ENCODE measurements around the gene POLR2C. TPM values are rescaled to one million over a fixed set of nuclear protein-coding genes. Genes with fewer than 3 reads are reported as not detected.

The POLR2C gene
- total RNA-seq, 2 experiments from 2014 or later = 52.3 to 101 TPM

- no peaks in the 10 kb centered on the region for H3K9me2 ChIP-seq (ENCODE audit: insufficient read depth, low read length)
- no peaks in the 10 kb centered on the region for H3K79me2 ChIP-seq (ENCODE audit: insufficient read depth, low read depth, low read length)
- no peak for TF ChIP-seq CTCF (conservative IDR thresholded peaks at IDR 0.05; ENCODE audit: low read length)
- TF ChIP-seq EZH2phosphoT487 (IDR thresholded peaks at IDR 0.05; ENCODE audit: borderline replicate concordance, low read depth, low read length) = no peak
- H3K9me3 ChIP-seq (ENCODE audit: low read length) = no peaks in the 10 kb centered on the region
- no peak overlapping the region for H3K4me2 ChIP-seq (ENCODE audit: low read length)
- ChIA-PET POLR2A (interaction anchor here (1.2 kb wide), 1 partner anchor 8 kb away, joined by 6 read pairs; no protein-coding TSS in a partner anchor), CTCF (ENCODE audit: unreplicated experiment) (interaction anchor here (0.5 kb wide), 1 partner anchor 171 kb away, joined by 3 read pairs; no protein-coding TSS in a partner anchor)
- no peaks in the 10 kb centered on the region for H3K4me1 ChIP-seq (ENCODE audit: insufficient read depth, low read length, poor library complexity, severe bottlenecking)
- no peak overlapping the region for H3K27ac ChIP-seq (ENCODE audit: low read depth, low read length, poor library complexity, severe bottlenecking)
- BruUV-seq (replicated peaks) = no TSS peak
- intact Hi-C loops (cut with micrococcal nuclease; ENCODE audit: unreplicated experiment) = loop anchor here (5.0 kb wide), 1 partner anchor 38 kb away; no protein-coding TSS in a partner anchor
- H3K36me3 ChIP-seq (ENCODE audit: insufficient read depth, low read length) = no peaks in the 10 kb centered on the region
- H2AFZ ChIP-seq (ENCODE audit: low read length) = no peak overlapping the region
- no peaks in the 10 kb centered on the region for H4K20me1 ChIP-seq (ENCODE audit: insufficient read depth, low read length)
- no peak overlapping the region for H3K4me3 ChIP-seq (ENCODE audit: low read depth, low read length, poor library complexity, severe bottlenecking)
- DNase-seq (ENCODE audit: low spot score) = no peak
These were observed 52.5 kb downstream of the POLR2C start for GRCh38 chr16:57514791-57515600.

- POLR2A ChIA-PET = interaction anchor here (0.6 kb wide), 2 partner anchors 42 to 1008 kb away, joined by 3 read pairs; no protein-coding TSS in a partner anchor
- Histone ChIP-seq H4K20me1 (ENCODE audit: insufficient read depth, low read length) (no peaks in the 10 kb centered on the region), H3K4me1 (ENCODE audit: insufficient read depth, low read length, poor library complexity, severe bottlenecking) (no peaks in the 10 kb centered on the region), H3K36me3 (ENCODE audit: insufficient read depth, low read length) (no peaks in the 10 kb centered on the region), H3K4me3 (ENCODE audit: low read depth, low read length, poor library complexity, severe bottlenecking) (no peak overlapping the region), H3K27ac (ENCODE audit: low read depth, low read length, poor library complexity, severe bottlenecking) (no peak overlapping the region), H3K9me3 (ENCODE audit: low read length) (no peaks in the 10 kb centered on the region), H3K79me2 (ENCODE audit: insufficient read depth, low read depth, low read length) (no peaks in the 10 kb centered on the region), H3K9me2 (ENCODE audit: insufficient read depth, low read length) (no peaks in the 10 kb centered on the region), H2AFZ (ENCODE audit: low read length) (no peak overlapping the region), H3K4me2 (ENCODE audit: low read length) (no peak overlapping the region)
- no peak for TF ChIP-seq CTCF (conservative IDR thresholded peaks at IDR 0.05; ENCODE audit: low read length)
- TF ChIP-seq EZH2phosphoT487 (IDR thresholded peaks at IDR 0.05; ENCODE audit: borderline replicate concordance, low read depth, low read length) = no peak
- no peak for DNase-seq (ENCODE audit: low spot score)
- CTCF ChIA-PET (ENCODE audit: unreplicated experiment) = interaction anchor here (0.5 to 2.2 kb wide), 2 partner anchors 100 to 780 kb away, joined by 3 to 6 read pairs; no protein-coding TSS in a partner anchor
- intact Hi-C loops (cut with micrococcal nuclease; ENCODE audit: unreplicated experiment) = loop anchor here (5.0 kb wide), 1 partner anchor 39 kb away; no protein-coding TSS in a partner anchor
- BruUV-seq (replicated peaks) = no TSS peak
These were observed 53.8 kb downstream of the POLR2C start for GRCh38 chr16:57516176-57516725.

Measured in OCI-LY7 (cell line).